Activated CD4-positive, alpha-beta T cell treated with anti-CD3 and anti-CD28 coated beads, Interleukin-2, amount 50 U/mL, for 1 hour (primary cell): ENCODE data around the gene SLX9.
"Not testable (repeated sequence)": the region's sequence is repeated elsewhere in the genome, so short reads cannot be mapped to it uniquely, and the experiment has no call there.

Source experiments
- DNase-seq: peaks from one replicate; pipeline ENCODE4 v3.0.0-alpha.2; 2020

Gene SLX9

DNA sequence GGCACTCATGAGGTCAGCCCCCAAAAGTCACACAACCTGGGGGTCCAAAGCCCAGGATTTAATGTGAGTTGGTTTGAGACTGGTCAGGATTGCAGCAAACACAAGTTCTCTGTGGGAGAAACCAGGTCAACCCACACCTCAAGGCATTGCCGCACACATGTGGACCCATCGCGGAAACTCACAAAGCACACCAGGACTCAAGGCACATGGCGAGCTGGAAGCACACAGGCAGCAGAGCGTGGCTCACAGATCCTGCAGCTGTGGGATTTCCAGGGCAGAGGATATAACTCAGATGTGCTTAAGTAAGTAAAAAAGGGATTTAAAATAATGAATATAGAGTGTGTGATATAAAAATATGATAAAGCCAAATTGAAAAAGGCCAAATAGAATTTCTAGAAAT lies 82.9 kb downstream of the SLX9 start:
- no peak for DNase-seq

- not testable (repeated sequence) for DNase-seq
These were observed 84.7 kb downstream of the SLX9 start for GRCh38 chr21:45024516-45024915.

DNA sequence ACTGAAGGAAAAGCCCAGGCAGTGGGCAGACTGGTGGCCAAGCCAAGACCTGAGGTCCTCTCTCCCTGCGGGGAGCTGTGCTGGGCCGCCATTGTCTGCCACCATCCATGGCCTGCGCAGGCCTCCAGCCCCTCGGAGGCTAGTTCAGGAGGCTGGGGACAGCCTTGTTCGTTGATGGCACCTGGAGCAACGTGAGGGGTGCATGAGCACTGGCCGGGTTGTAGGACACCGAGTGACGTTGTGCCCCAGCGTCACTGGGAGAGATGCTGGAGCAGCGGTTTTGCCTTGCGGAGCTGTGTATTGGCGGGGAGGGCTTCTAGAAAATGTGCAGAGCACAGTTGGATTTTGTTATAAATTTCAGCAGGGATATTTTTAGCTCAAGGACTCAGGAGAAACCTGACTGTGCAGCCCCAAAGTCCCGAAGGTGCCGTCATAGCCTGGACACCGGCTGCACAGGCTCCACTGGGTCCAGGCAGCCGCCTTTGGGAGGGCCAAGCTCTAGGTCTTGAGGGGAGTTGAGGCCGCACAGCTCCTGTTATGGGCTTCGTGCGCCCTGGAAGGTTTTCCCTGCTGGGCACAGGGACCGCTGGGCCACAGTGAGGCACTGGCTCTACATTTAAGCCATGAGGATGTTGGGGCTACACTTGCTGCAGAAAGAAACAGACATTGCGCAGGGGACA lies 86.4 kb downstream of the SLX9 start:
- DNase-seq = no peak
